Prostate gland (tissue), 2 donors: Measurements from ENCODE around the gene PROK2.

Experiments used
- POLR2A ChIP-seq: fragments of 450-650 bp; IDR thresholded peaks from one replicate; pipeline ENCODE4 v1.6.1; 2016; ENCODE audit warnings: antibody characterized with exemption, mild to moderate bottlenecking
- TF ChIP-seq, protein P1 (sequence below), 4 experiments: fragments of 200-600 bp in 2 of 4; fragments of 450-650 bp in 2 of 4; sonication (generic) in 2 of 4; IDR thresholded peaks; 1 replicate in 3 of 4; 2 replicates in 1 of 4; pipeline ENCODE4 v1.5.1; 2016 to 2019; ENCODE audit warnings: antibody characterized with exemption in 4 of 4, mild to moderate bottlenecking in 2 of 4, moderate library complexity in 2 of 4

DNA sequence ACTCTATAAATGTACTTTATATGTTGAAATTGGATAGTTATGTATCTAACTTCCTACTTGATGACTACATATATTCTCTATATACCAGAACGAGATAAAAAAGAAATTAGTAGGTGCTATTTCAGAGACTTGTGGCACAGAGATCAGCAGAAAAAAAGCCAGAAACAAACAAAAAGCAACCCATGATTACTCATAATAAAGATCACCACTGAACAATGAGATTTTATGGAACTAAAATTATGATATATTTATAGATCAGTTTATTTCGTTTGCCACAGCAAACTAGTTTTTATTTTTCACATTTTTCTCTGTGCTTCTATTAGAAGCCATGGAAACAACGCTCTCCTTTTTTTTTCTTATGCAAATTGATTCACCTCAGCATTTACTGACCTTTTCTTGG is 15.1 kb upstream of the PROK2 start:
- no peak for TF ChIP-seq POLR2A
- TF ChIP-seq, protein P1, sequence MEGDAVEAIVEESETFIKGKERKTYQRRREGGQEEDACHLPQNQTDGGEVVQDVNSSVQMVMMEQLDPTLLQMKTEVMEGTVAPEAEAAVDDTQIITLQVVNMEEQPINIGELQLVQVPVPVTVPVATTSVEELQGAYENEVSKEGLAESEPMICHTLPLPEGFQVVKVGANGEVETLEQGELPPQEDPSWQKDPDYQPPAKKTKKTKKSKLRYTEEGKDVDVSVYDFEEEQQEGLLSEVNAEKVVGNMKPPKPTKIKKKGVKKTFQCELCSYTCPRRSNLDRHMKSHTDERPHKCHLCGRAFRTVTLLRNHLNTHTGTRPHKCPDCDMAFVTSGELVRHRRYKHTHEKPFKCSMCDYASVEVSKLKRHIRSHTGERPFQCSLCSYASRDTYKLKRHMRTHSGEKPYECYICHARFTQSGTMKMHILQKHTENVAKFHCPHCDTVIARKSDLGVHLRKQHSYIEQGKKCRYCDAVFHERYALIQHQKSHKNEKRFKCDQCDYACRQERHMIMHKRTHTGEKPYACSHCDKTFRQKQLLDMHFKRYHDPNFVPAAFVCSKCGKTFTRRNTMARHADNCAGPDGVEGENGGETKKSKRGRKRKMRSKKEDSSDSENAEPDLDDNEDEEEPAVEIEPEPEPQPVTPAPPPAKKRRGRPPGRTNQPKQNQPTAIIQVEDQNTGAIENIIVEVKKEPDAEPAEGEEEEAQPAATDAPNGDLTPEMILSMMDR (IDR thresholded peaks at IDR 0.05) = no peak
